Measurements from ENCODE around the gene PRR5.

Gene PRR5

GRCh38 chr22:44697423-44698141, 4.4 kb upstream of the PRR5 start:
- DNase-seq, result peak; percentile 87

- DNase-seq, result peak; percentile 92
These were observed 3.2 kb upstream of the PRR5 start for GRCh38 chr22:44698531-44699421.

- no peak for DNase-seq
These were observed 1.5 kb upstream of the PRR5 start for GRCh38 chr22:44700456-44700855.

GRCh38 chr22:44701187-44701790, 715 bp upstream of the PRR5 start:
- DNase-seq, result no peak

- DNase-seq, result peak; percentile 64
These were observed 635 bp downstream of the PRR5 start for GRCh38 chr22:44702479-44703198.

GRCh38 chr22:44703255-44703870, 1.4 kb downstream of the PRR5 start:
- DNase-seq, result no peak

- no peak for DNase-seq
These were observed 2.4 kb downstream of the PRR5 start for GRCh38 chr22:44704159-44705021.

- DNase-seq, result no peak
These were observed 3.0 kb downstream of the PRR5 start for GRCh38 chr22:44705022-44705297.

GRCh38 chr22:44706488-44706887, 4.5 kb downstream of the PRR5 start:
- DNase-seq, result no peak

- no peak for DNase-seq
These were observed 5.2 kb downstream of the PRR5 start for GRCh38 chr22:44707178-44707577.

GRCh38 chr22:44707752-44708151, 5.7 kb downstream of the PRR5 start:
- no peak for DNase-seq

- no peak for DNase-seq
These were observed 7.9 kb downstream of the PRR5 start for GRCh38 chr22:44709881-44710392.

GRCh38 chr22:44710474-44711240, 8.7 kb downstream of the PRR5 start:
- no peak for DNase-seq

GRCh38 chr22:44711241-44711560, 9.2 kb downstream of the PRR5 start:
- no peak for DNase-seq

- DNase-seq, result peak; percentile 76
These were observed 9.9 kb downstream of the PRR5 start for GRCh38 chr22:44711690-44712555.

- no peak for DNase-seq
These were observed 11.0 kb downstream of the PRR5 start for GRCh38 chr22:44712962-44713361.

- no peak for DNase-seq
These were observed 12.8 kb downstream of the PRR5 start for GRCh38 chr22:44714703-44715350.

GRCh38 chr22:44718418-44718817, 16.4 kb downstream of the PRR5 start:
- DNase-seq, result no peak
